HUES6 (cell line): Measurements from ENCODE around the gene ELP4.

ENCODE experiments used
- H3K27ac ChIP-seq: 2 replicates; pipeline ENCODE4 v1.7.0; 2013; ENCODE audit warnings: low read depth, mild to moderate bottlenecking, low read length, inconsistent platforms
- H3K27me3 ChIP-seq: 2 replicates; pipeline ENCODE4 v1.6.1; 2013; ENCODE audit warnings: low read length; ENCODE audit not compliant: control insufficient read depth, insufficient read depth
- H3K36me3 ChIP-seq: 2 replicates; pipeline ENCODE4 v1.6.1; 2013; ENCODE audit warnings: low read length; ENCODE audit not compliant: control insufficient read depth, insufficient read depth
- H3K4me1 ChIP-seq: 2 replicates; pipeline ENCODE4 v1.6.1; 2013; ENCODE audit warnings: low read length; ENCODE audit not compliant: control insufficient read depth, insufficient read depth
- H3K4me3 ChIP-seq: 2 replicates; pipeline ENCODE4 v1.5.1; 2013; ENCODE audit warnings: low read depth, low read length
- H3K9ac ChIP-seq: one replicate; pipeline ENCODE4 v1.6.1; 2013; ENCODE audit warnings: mild to moderate bottlenecking, low read length
- H3K9me3 ChIP-seq: 2 replicates; pipeline ENCODE4 v1.6.1; 2013; ENCODE audit warnings: low read depth, low read length; ENCODE audit not compliant: control insufficient read depth, insufficient read depth

Gene ELP4

DNA sequence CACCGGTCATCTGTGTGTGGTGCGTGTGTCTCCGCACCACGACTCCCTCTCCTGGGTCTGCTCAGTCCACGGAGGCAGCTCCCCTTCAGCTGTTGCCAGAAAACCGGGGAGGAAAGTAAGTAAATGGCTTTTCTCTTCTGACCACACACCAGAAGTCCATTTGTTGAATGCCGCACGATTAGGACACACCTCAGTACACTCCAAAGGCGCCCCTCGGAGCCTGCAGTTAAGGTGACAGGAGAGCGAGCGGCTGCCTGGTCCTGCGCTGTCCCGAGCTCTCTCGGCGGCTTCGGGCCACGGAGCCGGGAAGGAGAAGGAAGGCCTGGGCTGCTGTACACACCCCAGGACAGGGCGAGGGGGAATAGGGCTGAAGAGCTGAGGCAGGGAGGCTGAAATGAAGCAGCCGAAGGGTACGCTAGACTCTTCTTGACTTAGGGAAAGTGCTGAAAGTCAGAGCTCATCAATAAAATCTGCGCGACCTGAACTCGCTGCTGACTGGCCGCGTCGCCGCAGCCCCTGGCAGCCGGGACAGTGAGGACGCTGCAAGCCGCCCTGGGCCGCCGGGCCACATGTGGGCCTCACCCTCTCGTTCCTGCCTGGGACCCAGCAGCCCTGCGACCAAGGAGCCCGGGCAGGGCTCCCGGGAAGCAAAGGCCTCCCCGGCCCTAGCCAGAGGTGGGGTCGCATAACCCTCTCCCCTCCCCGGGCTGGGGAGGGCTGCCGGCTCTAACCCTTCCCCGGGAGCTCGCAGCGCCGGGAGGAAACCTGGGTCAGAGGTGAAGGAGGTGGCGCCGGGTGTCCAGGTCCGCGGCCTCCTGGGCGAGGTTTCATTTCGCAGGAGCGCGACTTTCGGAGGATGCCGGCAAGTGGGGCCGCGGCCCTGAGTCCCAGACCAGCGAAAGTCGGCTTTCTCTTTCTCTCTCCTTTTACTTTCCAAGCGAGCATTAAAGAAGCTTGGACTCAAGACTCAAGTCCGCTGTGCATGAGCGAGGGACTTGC, 303.1 kb downstream of the ELP4 start:
- no peak overlapping the region for H3K27ac ChIP-seq
- peaks cover 99% of the 10 kb centered on the region for H3K27me3 ChIP-seq
- no peaks in the 10 kb centered on the region for H3K9me3 ChIP-seq
- H3K4me3 ChIP-seq, result peak overlapping the region; percentile 51
- H3K4me1 ChIP-seq, result peaks cover 56% of the 10 kb centered on the region
- H3K9ac ChIP-seq, result no peak overlapping the region
- no peaks in the 10 kb centered on the region for H3K36me3 ChIP-seq

DNA sequence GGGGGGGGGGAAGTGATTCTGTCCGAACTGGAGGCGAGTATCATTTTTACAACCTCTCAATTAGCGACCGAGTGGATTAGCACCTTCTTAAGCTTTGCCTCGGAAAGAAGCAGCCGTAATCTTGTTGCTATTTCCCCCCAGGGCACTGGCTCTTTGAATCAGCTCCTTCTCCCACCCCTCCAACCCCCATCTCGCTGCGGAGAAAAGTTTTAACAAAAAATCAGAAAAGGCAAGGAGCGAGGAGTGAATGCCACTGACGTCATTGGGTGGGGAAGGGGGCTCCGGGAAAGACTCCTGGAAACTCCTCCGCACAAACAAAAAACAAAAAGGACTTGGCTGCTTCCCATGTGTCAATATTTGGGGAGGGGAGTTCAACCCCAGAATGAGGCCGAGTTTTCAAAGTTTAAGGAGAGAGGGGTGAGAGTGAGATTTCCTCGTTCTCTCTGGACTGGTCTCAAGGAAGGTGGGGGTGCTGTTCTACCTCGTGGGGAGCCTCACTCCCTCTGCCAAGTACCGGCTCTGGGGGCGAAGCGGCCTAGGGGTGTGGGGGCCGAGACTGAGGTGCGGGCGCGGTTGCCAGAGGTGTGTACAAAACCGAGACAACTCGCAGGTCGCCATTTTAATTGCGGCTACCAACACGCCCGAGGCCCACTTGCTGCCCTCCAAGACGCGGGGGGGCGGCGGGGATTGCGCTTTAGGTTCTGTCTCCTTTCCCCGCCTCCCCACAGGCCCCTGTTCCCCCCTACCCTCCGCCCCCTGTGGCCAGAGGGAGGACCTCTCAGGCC, 304.0 kb downstream of the ELP4 start:
- Histone ChIP-seq H3K9ac (no peak overlapping the region), H3K4me3 (peak overlapping the region; percentile 51), H3K4me1 (peaks cover 57% of the 10 kb centered on the region), H3K27me3 (peaks cover 99% of the 10 kb centered on the region), H3K27ac (no peak overlapping the region), H3K9me3 (no peaks in the 10 kb centered on the region), H3K36me3 (no peaks in the 10 kb centered on the region)

DNA sequence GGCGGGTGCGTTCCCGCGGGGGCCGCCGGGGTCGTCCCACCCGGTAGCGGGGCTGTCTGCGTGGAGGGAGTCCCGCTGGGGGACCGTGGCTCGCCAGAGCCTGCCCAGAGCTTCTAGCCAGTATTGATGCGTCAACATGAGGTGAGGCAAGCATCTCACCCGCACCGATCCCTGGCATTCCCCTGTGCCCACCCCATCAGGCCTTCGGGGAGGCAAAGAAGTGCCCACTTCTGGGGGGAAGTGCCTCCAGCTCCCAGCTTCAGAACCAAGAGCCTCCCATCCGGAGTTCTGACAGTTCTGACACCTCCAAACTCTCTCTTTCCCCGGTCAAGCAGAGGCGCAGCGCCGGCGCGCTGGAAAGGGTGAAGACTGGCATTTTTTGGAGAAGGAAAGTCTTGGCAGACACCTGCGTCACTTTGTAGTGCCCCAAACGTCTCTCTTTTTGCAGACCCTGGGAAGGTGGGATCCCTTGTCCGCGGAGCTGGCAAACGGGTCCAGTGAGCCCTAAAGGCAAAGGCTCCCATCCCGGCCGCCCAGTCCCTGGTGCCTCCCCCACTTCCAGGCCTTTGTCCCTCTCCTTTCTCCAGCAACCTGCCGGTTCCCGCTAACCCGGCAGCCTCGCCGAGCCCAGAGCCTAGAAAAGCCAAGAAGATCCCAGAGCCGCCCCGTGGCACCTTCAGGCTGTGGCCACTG, 304.8 kb downstream of the ELP4 start:
- H3K36me3 ChIP-seq, result no peaks in the 10 kb centered on the region
- H3K27ac ChIP-seq, result no peak overlapping the region
- H3K4me1 ChIP-seq, result peaks cover 53% of the 10 kb centered on the region
- no peaks in the 10 kb centered on the region for H3K9me3 ChIP-seq
- peaks cover 99% of the 10 kb centered on the region for H3K27me3 ChIP-seq
- H3K4me3 ChIP-seq, result peak overlapping the region; percentile 51
- no peak overlapping the region for H3K9ac ChIP-seq

- no peaks in the 10 kb centered on the region for H3K9me3 ChIP-seq
- no peak overlapping the region for H3K27ac ChIP-seq
- H3K9ac ChIP-seq, result no peak overlapping the region
- H3K27me3 ChIP-seq, result peaks cover 99% of the 10 kb centered on the region
- H3K4me1 ChIP-seq, result peaks cover 55% of the 10 kb centered on the region
- H3K4me3 ChIP-seq, result peak overlapping the region; percentile 28; the same call in 1 of the 2 replicates
- no peaks in the 10 kb centered on the region for H3K36me3 ChIP-seq
Measured at GRCh38 chr11:31815711-31816467, 306.3 kb downstream of the ELP4 start.

DNA sequence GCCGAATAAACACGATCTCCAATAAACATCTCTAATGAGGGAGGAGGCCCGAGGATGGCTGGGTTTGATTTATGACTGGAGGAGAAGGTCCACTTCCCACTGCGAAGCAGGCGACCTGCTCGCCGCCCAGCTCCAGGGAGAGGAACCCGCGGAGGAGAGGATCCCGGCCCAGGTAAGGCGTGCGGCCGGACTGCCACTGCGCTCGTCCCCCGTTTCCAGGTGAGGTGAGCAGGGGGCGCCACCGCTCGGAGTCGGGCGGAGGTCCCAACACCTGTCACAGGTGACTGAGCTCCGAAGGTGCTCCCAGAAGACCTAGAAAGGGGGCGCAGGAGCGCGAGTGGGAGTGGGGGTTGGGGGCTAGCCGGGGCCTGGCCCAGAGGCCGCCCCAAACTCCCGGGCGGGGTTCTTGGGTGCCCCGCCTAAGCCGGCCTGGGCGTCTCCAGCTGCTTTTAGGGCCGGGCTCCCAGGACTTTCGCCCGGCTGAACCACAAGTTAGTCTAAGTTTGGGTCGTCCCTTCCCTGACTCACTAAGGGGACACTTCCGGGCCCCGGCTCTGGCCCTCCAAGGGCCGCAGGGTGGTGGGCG, 307.0 kb downstream of the ELP4 start:
- no peaks in the 10 kb centered on the region for H3K36me3 ChIP-seq
- no peaks in the 10 kb centered on the region for H3K9me3 ChIP-seq
- peak overlapping the region; percentile 63 for H3K4me3 ChIP-seq
- peaks cover 100% of the 10 kb centered on the region for H3K27me3 ChIP-seq
- no peak overlapping the region for H3K27ac ChIP-seq
- no peak overlapping the region for H3K9ac ChIP-seq
- H3K4me1 ChIP-seq, result peaks cover 60% of the 10 kb centered on the region

- Histone ChIP-seq H3K9ac (no peak overlapping the region), H3K4me1 (peaks cover 63% of the 10 kb centered on the region), H3K4me3 (peak overlapping the region; percentile 63), H3K27me3 (peaks cover 100% of the 10 kb centered on the region), H3K9me3 (no peaks in the 10 kb centered on the region), H3K36me3 (no peaks in the 10 kb centered on the region), H3K27ac (no peak overlapping the region)
Measured at GRCh38 chr11:31817054-31817620, 307.6 kb downstream of the ELP4 start.

DNA sequence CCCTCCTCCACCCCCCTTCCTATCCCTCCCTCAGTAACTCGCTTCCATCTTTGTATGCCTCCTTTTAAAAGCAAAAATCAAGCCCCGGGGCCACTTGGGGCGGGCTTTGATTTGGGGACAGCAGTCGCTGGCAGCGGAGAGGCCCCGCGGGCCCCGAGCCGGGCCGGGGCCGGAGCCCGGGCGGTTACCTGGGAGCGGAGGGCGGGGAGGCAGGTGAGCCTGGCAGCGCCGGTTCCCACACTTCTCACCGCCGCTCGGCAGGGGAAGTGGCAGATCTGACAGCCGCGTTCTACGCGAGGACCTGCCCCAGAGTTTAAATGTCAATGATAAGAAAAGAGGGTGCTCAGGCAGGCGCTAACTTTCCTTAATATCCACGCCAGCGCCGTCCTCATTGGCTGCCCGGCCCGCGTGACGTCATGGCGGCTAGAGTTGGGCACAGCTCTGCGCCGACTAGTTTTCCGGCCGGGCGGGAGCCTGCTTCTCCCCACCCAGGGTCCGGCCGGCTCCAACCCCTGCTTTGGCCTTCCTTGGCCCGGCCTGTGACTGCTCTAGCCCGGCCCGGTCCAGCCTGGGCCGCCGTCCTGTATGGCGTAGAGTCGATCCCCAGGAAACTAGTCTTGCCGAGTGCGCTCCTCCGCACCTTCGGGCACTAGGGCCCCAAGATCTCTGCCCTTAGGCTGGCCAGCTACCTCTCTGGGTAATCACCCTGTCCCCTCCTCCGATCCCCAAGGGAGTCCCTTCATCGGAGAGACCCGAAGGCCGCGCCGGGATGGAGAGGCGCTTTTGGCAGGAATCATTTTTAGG, 308.3 kb downstream of the ELP4 start:
- Histone ChIP-seq H3K27ac (no peak overlapping the region), H3K36me3 (no peaks in the 10 kb centered on the region), H3K27me3 (peaks cover 100% of the 10 kb centered on the region), H3K9ac (no peak overlapping the region), H3K4me3 (peak overlapping the region; percentile 63), H3K4me1 (peaks cover 62% of the 10 kb centered on the region), H3K9me3 (no peaks in the 10 kb centered on the region)

DNA sequence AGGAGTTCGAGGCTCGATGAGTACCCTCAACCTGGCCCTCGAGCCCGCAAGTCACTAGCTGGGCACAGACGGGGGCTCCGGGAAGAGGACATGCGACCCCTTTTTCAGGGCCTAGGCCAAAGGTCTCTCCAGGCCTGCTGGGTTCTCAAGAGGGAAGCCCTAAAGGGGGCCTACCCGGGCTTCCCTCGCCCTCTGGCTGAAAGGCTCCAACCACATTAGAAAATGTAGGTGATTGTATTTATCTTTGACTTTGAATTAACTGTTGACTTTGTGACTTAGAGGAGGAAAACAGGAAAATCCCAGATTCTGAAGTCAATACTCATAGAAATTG, 308.8 kb downstream of the ELP4 start:
- Histone ChIP-seq H3K36me3 (no peaks in the 10 kb centered on the region), H3K9me3 (no peaks in the 10 kb centered on the region), H3K27ac (no peak overlapping the region), H3K4me1 (peaks cover 66% of the 10 kb centered on the region), H3K9ac (no peak overlapping the region), H3K4me3 (peak overlapping the region; percentile 63), H3K27me3 (peaks cover 100% of the 10 kb centered on the region)

- H3K36me3 ChIP-seq, result no peaks in the 10 kb centered on the region
- H3K27me3 ChIP-seq, result peaks cover 100% of the 10 kb centered on the region
- H3K4me3 ChIP-seq, result peak overlapping the region; percentile 1
- H3K27ac ChIP-seq, result no peak overlapping the region
- H3K9ac ChIP-seq, result no peak overlapping the region
- peaks cover 66% of the 10 kb centered on the region for H3K4me1 ChIP-seq
- H3K9me3 ChIP-seq, result no peaks in the 10 kb centered on the region
Measured at GRCh38 chr11:31818874-31819331, 309.3 kb downstream of the ELP4 start.
